G401.6 (cell line): Measurements from ENCODE around the gene ALPK3.

Source experiments
- FAIRE-seq: peaks from 2 replicates; lab custom pipeline; 2012; peaks lifted over from hg19 to GRCh38; lab: Jason Lieb, UNC

The ALPK3 gene

GRCh38 chr15:84824260-84825007, 7.3 kb downstream of the ALPK3 start:
- no peak for FAIRE-seq

- no peak for FAIRE-seq
These were observed 9.2 kb downstream of the ALPK3 start for GRCh38 chr15:84826369-84826823.

- no peak for FAIRE-seq
These were observed 10.1 kb downstream of the ALPK3 start for GRCh38 chr15:84827246-84827645.

- FAIRE-seq: no peak
These were observed 11.1 kb downstream of the ALPK3 start for GRCh38 chr15:84828086-84828908.

- no peak for FAIRE-seq
These were observed 12.3 kb downstream of the ALPK3 start for GRCh38 chr15:84829428-84829827.

GRCh38 chr15:84830036-84830435, 12.9 kb downstream of the ALPK3 start:
- no peak for FAIRE-seq

GRCh38 chr15:84831028-84831427, 13.9 kb downstream of the ALPK3 start:
- FAIRE-seq: no peak

GRCh38 chr15:84831613-84832012, 14.5 kb downstream of the ALPK3 start:
- no peak for FAIRE-seq

- no peak for FAIRE-seq
These were observed 15.4 kb downstream of the ALPK3 start for GRCh38 chr15:84832448-84833040.

- no peak for FAIRE-seq
These were observed 16.5 kb downstream of the ALPK3 start for GRCh38 chr15:84833447-84834228.

GRCh38 chr15:84834229-84834955, 17.2 kb downstream of the ALPK3 start:
- no peak for FAIRE-seq

- FAIRE-seq: no peak
These were observed 17.8 kb downstream of the ALPK3 start for GRCh38 chr15:84834969-84835368.

- no peak for FAIRE-seq
These were observed 18.6 kb downstream of the ALPK3 start for GRCh38 chr15:84835661-84836337.

GRCh38 chr15:84836844-84837243, 19.7 kb downstream of the ALPK3 start:
- no peak for FAIRE-seq

- FAIRE-seq: no peak
These were observed 22.6 kb downstream of the ALPK3 start for GRCh38 chr15:84839714-84840113.

GRCh38 chr15:84840255-84840654, 23.1 kb downstream of the ALPK3 start:
- FAIRE-seq: no peak

- no peak for FAIRE-seq
These were observed 23.7 kb downstream of the ALPK3 start for GRCh38 chr15:84840741-84841429.

- no peak for FAIRE-seq
These were observed 25.6 kb downstream of the ALPK3 start for GRCh38 chr15:84842781-84843180.

GRCh38 chr15:84844964-84845363, 27.8 kb downstream of the ALPK3 start:
- FAIRE-seq: no peak

- peak; percentile 88 for FAIRE-seq
These were observed 28.5 kb downstream of the ALPK3 start for GRCh38 chr15:84845631-84846030.
